GM13976 (cell line): Measurements from ENCODE around the gene AKR1A1.

Experiments used
- DNase-seq: peaks from one replicate; pipeline ENCODE4 v3.0.0; 2012; ENCODE audit warnings: low spot score
- in situ Hi-C: fragments of 300-500 bp; cut with MboI; formaldehyde crosslinking; loops from one replicate; pipeline ENCODE4 v1.12.0; 2022; ENCODE audit warnings: low sequenced_read_pairs, mixed read lengths, inconsistent platforms; ENCODE audit not compliant: unreplicated experiment
- TF ChIP-seq, protein P1 (sequence below): IDR thresholded peaks from 2 replicates; pipeline ENCODE4 v1.5.1; 2012; ENCODE audit warnings: borderline replicate concordance, mild to moderate bottlenecking; ENCODE audit not compliant: insufficient read depth; ENCODE audit errors: extremely low read depth, missing control alignments, control extremely low read depth

Gene AKR1A1

DNA sequence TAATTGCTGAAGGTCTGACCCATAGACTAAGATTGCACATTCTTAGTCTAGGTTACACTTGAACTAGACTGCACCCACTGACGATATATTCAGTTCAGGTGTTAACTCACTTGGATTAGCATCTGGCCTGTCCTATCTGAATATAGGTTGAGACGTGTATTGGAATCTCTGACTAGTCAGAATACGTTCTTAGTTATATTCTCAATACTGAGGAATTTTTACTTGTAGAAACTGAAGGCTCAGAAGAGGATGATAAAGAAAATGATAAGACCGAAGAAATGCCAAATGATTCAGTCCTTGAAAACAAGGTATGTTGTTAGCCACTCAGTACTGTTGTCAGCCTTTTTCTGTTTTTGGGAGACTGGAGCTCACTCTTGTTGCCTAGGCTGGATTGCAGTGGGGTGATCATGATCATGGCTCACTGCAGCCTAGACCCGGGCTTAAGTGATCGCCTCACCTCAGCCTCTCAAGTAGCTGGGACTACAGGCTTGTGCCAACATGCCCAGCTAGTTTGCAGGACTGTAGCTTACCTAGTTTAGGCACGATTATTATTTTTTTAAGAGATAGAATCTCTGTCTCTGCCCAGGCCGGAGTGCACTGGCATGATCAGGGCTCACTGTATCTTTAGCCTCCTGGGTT lies 62.4 kb downstream of the AKR1A1 start:
- in situ Hi-C loops = no loop called here
- no peak for DNase-seq
- TF ChIP-seq, protein P1, sequence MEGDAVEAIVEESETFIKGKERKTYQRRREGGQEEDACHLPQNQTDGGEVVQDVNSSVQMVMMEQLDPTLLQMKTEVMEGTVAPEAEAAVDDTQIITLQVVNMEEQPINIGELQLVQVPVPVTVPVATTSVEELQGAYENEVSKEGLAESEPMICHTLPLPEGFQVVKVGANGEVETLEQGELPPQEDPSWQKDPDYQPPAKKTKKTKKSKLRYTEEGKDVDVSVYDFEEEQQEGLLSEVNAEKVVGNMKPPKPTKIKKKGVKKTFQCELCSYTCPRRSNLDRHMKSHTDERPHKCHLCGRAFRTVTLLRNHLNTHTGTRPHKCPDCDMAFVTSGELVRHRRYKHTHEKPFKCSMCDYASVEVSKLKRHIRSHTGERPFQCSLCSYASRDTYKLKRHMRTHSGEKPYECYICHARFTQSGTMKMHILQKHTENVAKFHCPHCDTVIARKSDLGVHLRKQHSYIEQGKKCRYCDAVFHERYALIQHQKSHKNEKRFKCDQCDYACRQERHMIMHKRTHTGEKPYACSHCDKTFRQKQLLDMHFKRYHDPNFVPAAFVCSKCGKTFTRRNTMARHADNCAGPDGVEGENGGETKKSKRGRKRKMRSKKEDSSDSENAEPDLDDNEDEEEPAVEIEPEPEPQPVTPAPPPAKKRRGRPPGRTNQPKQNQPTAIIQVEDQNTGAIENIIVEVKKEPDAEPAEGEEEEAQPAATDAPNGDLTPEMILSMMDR = no peak

DNA sequence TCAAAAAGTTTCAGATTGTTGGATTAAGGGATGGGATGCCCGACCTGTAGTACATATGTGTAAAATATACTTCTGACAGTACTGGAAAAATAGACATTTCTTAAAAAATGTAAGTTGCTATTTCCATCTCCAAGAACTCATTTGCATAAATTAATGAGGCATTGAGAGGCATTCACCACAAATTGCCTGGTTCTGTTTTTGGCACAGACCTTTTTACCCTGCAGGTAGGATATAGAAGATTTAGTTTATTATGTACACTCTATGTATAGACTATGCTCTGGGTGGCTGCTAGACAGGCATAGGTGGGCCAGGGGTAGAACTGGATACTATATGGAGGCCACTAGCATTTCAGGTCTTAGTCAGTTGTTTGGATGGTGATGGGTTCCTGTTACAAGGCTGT lies 65.3 kb downstream of the AKR1A1 start:
- TF ChIP-seq, protein P1 = no peak
- no peak for DNase-seq
- in situ Hi-C loops = no loop called here

DNA sequence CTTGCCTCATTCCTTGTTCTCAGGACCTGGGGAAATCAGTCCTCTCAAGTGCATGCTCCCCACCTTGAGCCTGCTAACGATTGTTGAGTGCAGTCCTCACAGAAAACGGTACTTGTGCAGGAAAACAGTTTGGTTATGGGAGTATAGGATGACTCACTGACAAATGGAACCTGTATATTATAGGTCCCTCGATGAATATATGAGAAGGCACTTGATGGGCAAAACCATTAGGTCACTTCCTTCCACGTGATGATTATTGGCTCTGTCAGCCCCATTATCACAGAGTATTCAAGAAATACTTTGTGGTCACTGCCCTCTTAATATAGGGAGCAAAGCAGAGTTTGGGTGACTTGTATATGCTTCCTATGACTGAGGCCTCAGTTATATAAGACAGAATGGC lies 67.0 kb downstream of the AKR1A1 start:
- TF ChIP-seq, protein P1 = no peak
- no peak for DNase-seq
- in situ Hi-C loops = no loop called here

DNA sequence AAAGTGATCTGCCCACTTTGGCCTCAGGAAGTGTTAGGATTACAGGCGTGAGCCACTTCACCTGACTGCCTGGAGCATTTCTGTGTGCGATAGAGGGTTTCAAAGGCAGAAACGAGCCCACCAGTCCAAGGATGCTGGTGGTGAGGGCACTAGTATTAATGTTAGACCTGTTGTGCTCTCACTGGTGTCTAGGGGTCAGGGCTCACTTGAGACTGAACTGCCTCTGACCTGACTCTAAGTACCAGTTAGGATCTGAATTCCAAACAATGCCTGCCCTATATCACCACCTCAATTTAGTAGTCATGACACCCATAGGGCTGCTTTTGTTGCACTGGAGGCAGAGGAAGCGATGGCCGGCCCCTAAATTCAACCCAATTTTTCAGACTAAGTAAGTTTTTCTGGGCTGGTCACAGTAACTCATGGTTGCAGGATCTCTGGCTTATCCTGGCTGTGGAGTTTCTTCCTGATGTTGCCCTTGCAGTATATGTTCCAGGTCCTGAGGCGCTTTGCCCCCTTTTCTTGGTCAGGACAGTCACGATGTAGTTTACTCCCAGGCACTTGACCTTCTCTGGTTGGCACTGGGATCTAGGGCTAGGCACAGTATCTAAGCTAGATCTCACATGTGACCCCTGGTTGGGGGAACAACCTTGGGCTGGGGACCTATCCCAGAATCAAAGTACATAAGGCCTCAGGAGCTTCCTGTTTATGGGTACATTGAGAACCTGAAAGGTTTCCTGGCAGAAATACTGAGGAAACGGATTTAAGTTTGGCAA lies 68.7 kb downstream of the AKR1A1 start:
- in situ Hi-C loops = no loop called here
- TF ChIP-seq, protein P1 = no peak

More for the DNA sequence above, 68.7 kb downstream of the AKR1A1 start:
- no peak for DNase-seq
